HCT116 (cell line): ENCODE data around the gene ACER3. TPM values are rescaled to one million over a fixed set of nuclear protein-coding genes. Genes with fewer than 3 reads are reported as not detected.

Experiments
- ATAC-seq: fragments of 200-7000 bp; cut with Tn5 transposase; 2 replicates; pipeline ENCODE4 v1.9.1; 2020; ENCODE audit warnings: mild to moderate bottlenecking, moderate library complexity
- BruUV-seq: library from RNA; stranded (reverse); fragments of 400-500 nt; replicated peaks from 2 replicates; lab custom pipeline; 2021; lab: Mats Ljungman, UMichigan
- CTCF ChIA-PET: fragments of 300-600 bp; sonication (Branson Sonifier 250); formaldehyde crosslinking; loops from one replicate; lab custom pipeline; 2021; ENCODE audit warnings: antibody characterized with exemption; lab: Charles Lee
- POLR2A ChIA-PET: fragments of 300-600, 350-600 bp; sonication (Branson Sonifier 250); formaldehyde crosslinking; loops from one replicate; lab custom pipeline; 2021; ENCODE audit warnings: antibody characterized with exemption; lab: Charles Lee
- RAD21 ChIA-PET, 2 experiments: fragments of 300-600 bp; sonication (Branson Sonifier 250); formaldehyde crosslinking; loops; one replicate each; lab custom pipeline; 2023; ENCODE audit warnings: low total read pairs in 2 of 2; ENCODE audit not compliant: uncharacterized antibody in 2 of 2, unreplicated experiment in 2 of 2, low non-redundant PET in 1 of 2; lab: Charles Lee
- DNase-seq: peaks from one replicate; pipeline ENCODE4 v3.0.0-alpha.2; 2010; ENCODE audit warnings: low read depth, low spot score
- H2AFZ ChIP-seq: fragments of 200-600 bp; shearing (Covaris generic), sonication (generic); 2 replicates; pipeline ENCODE4 v1.6.1; 2017; ENCODE audit warnings: low read depth, mixed run types, mixed read lengths, antibody characterized with exemption, low read length; ENCODE audit not compliant: poor library complexity, severe bottlenecking
- H3K27ac ChIP-seq: 2 replicates; pipeline ENCODE4 v1.5.1; 2012; ENCODE audit warnings: low read depth, low read length
- H3K27me3 ChIP-seq: fragments of 200-600 bp; sonication (generic); 2 replicates; pipeline ENCODE4 v1.6.1; 2016; ENCODE audit warnings: mixed run types, low read length, mixed read lengths; ENCODE audit not compliant: insufficient read depth
- H3K36me3 ChIP-seq, 2 experiments: fragments of 200-500 bp in 1 of 2; fragments of 200-600 bp in 1 of 2; sonication (Bioruptor generic) in 1 of 2; sonication (generic) in 1 of 2; 2 replicates each; pipeline versions ENCODE4 v1.5.1 to v1.6.1; 2014 to 2016; ENCODE audit warnings: low read length in 2 of 2, inconsistent platforms in 1 of 2, mixed read lengths in 1 of 2, mixed run types in 1 of 2; ENCODE audit not compliant: insufficient read depth in 2 of 2, control insufficient read depth in 1 of 2
- H3K4me1 ChIP-seq, 2 experiments: fragments of 200-600 bp in 1 of 2; sonication (generic) in 1 of 2; 2 replicates each; pipeline versions ENCODE4 v1.5.1 to v1.6.1; 2012 to 2017; ENCODE audit warnings: low read length in 2 of 2, inconsistent platforms in 1 of 2, mild to moderate bottlenecking in 1 of 2, mixed read lengths in 1 of 2, mixed run types in 1 of 2, moderate library complexity in 1 of 2; ENCODE audit not compliant: insufficient read depth in 2 of 2, control insufficient read depth in 1 of 2
- H3K4me2 ChIP-seq: fragments of 200-600 bp; sonication (generic); 2 replicates; pipeline ENCODE4 v1.6.1; 2017; ENCODE audit warnings: mixed run types, low read length, mixed read lengths
- H3K4me3 ChIP-seq, 2 experiments: fragments of 200-600 bp in 1 of 2; sonication (generic) in 1 of 2; replicated peaks in 1 of 2; 2 replicates each; pipeline ENCODE4 v1.5.1; 2011 to 2016; ENCODE audit warnings: low read length in 2 of 2, control low read depth in 1 of 2, low read depth in 1 of 2, mild to moderate bottlenecking in 1 of 2, mixed read lengths in 1 of 2, mixed run types in 1 of 2
- H3K79me2 ChIP-seq: fragments of 200-600 bp; sonication (generic); 2 replicates; pipeline ENCODE4 v1.6.1; 2017; ENCODE audit warnings: mild to moderate bottlenecking, mixed run types, low read length, moderate library complexity, mixed read lengths; ENCODE audit not compliant: insufficient read depth
- H3K9ac ChIP-seq: fragments of 200-600 bp; sonication (generic); 2 replicates; pipeline ENCODE4 v1.6.1; 2016; ENCODE audit warnings: low read length, mixed read lengths
- H3K9me2 ChIP-seq: fragments of 200-600 bp; sonication (generic), shearing (Covaris generic); 2 replicates; pipeline ENCODE4 v1.6.1; 2017; ENCODE audit warnings: mixed run types, mild to moderate bottlenecking, moderate library complexity; ENCODE audit not compliant: insufficient read depth
- H3K9me3 ChIP-seq, 2 experiments: fragments of 200-500 bp in 1 of 2; fragments of 200-600 bp in 1 of 2; sonication (Bioruptor generic) in 1 of 2; sonication (generic) in 1 of 2; 2 replicates each; pipeline ENCODE4 v1.6.1; 2014 to 2017; ENCODE audit warnings: low read length in 2 of 2, mixed read lengths in 2 of 2, inconsistent platforms in 1 of 2, low read depth in 1 of 2, mild to moderate bottlenecking in 1 of 2, mixed run types in 1 of 2, moderate library complexity in 1 of 2; ENCODE audit not compliant: control insufficient read depth in 1 of 2, insufficient read depth in 1 of 2
- H4K20me1 ChIP-seq: fragments of 200-600 bp; sonication (generic), shearing (Covaris generic); 2 replicates; pipeline ENCODE4 v1.6.1; 2017; ENCODE audit warnings: mixed run types, mild to moderate bottlenecking, moderate library complexity; ENCODE audit not compliant: insufficient read depth
- CEBPB ChIP-seq: IDR thresholded peaks from 2 replicates; pipeline ENCODE4 v1.6.1; 2012; ENCODE audit warnings: low read depth
- EGR1 ChIP-seq: IDR thresholded peaks from 2 replicates; pipeline ENCODE4 v1.6.1; 2012; ENCODE audit warnings: low read depth
- ELF1 ChIP-seq: IDR thresholded peaks from 2 replicates; pipeline ENCODE4 v1.6.1; 2012; ENCODE audit warnings: low read depth, borderline replicate concordance
- EZH2 ChIP-seq: fragments of 200-600 bp; sonication (generic); IDR thresholded peaks from 2 replicates; pipeline ENCODE4 v1.6.1; 2017; ENCODE audit warnings: antibody characterized with exemption, mixed run types
- EZH2phosphoT487 ChIP-seq: fragments of 200-600 bp; IDR thresholded peaks from 2 replicates; pipeline ENCODE4 v1.6.1; 2018; ENCODE audit warnings: antibody characterized with exemption, borderline replicate concordance
- FOSL1 ChIP-seq: IDR thresholded peaks from 2 replicates; pipeline ENCODE4 v1.6.1; 2012; ENCODE audit warnings: low read depth
- JUND ChIP-seq: IDR thresholded peaks from 2 replicates; pipeline ENCODE4 v1.6.1; 2012
- POLR2A ChIP-seq: IDR thresholded peaks from 2 replicates; pipeline ENCODE4 v1.7.0; 2011; ENCODE audit warnings: borderline replicate concordance; ENCODE audit not compliant: insufficient read depth, insufficient read length; ENCODE audit errors: extremely low read depth
- RAD21 ChIP-seq: IDR thresholded peaks from 2 replicates; pipeline ENCODE4 v1.6.1; 2012; ENCODE audit warnings: low read depth, mild to moderate bottlenecking
- SIN3A ChIP-seq: IDR thresholded peaks from 2 replicates; pipeline ENCODE4 v1.6.1; 2012; ENCODE audit warnings: low read depth
- SP1 ChIP-seq: IDR thresholded peaks from 2 replicates; pipeline ENCODE4 v1.6.1; 2012; ENCODE audit warnings: low read depth
- SRF ChIP-seq: IDR thresholded peaks from 2 replicates; pipeline ENCODE4 v1.6.1; 2012; ENCODE audit warnings: low read depth
- TCF7L2 ChIP-seq: IDR thresholded peaks from 2 replicates; pipeline ENCODE4 v1.7.0; 2011; ENCODE audit warnings: borderline replicate concordance, inconsistent platforms; ENCODE audit not compliant: insufficient read depth, insufficient read length; ENCODE audit errors: extremely low read depth
- YY1 ChIP-seq: IDR thresholded peaks from 2 replicates; pipeline ENCODE4 v1.6.1; 2011; ENCODE audit warnings: low read length, low read depth, moderate library complexity, mild to moderate bottlenecking; ENCODE audit not compliant: insufficient replicate concordance; ENCODE audit errors: extremely low read depth
- ZFX ChIP-seq: fragments of 450-650 bp; IDR thresholded peaks from 2 replicates; pipeline ENCODE4 v1.6.1; 2017
- intact Hi-C: fragments of 100-400 bp; cut with micrococcal nuclease; formaldehyde crosslinking; loops from 2 replicates; pipeline ENCODE4 v1.10.0; 2022
- total RNA-seq: library from RNA; stranded (reverse); gene quantifications from one replicate; pipeline ENCODE4 v1.2.1, GENCODE V29; 2021; ENCODE audit not compliant: unreplicated experiment
- TF ChIP-seq, protein P1 (sequence below), 3 experiments: fragments of 200-600 bp in 1 of 3; sonication (generic) in 1 of 3; IDR thresholded peaks in 2 of 3; conservative IDR thresholded peaks in 1 of 3; 2 replicates each; pipeline ENCODE4 v1.5.1; 2012 to 2017; ENCODE audit warnings: low read depth in 2 of 3, low read length in 2 of 3, antibody characterized with exemption in 1 of 3, borderline replicate concordance in 1 of 3, control low read depth in 1 of 3, mild to moderate bottlenecking in 1 of 3, mixed read lengths in 1 of 3, mixed run types in 1 of 3, moderate library complexity in 1 of 3; ENCODE audit not compliant: insufficient read depth in 1 of 3
- TF ChIP-seq, protein P2 (sequence below): IDR thresholded peaks from 2 replicates; pipeline ENCODE4 v1.6.1; 2012
- TF ChIP-seq, protein P3 (sequence below): IDR thresholded peaks from 2 replicates; pipeline ENCODE4 v1.6.1; 2011; ENCODE audit warnings: mild to moderate bottlenecking, low read length, moderate library complexity; ENCODE audit not compliant: insufficient replicate concordance; ENCODE audit errors: extremely low read depth

The ACER3 gene
- total RNA-seq, 1 experiment from 2014 or later = 19.1 TPM

DNA sequence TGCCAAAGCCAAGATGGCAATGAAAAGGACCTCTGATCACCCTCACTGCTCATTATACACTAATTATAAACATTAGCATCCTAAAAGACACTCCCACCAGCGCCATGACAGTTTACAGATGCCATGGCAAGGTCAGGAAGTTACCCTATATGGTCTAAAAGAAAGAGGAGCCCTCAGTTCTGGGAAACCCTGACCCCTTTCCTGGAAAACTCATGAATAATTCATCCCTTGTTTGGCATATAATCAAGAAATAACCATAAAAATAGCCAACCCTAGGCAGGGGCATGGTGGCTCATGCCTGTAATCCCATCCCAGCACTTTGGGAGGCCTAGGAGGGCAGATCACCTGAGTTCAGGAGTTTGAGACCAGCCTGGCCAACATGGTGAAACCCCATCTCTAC is 193.4 kb downstream of the ACER3 start:
- Histone ChIP-seq H3K4me2 (no peak overlapping the region), H3K9me3 (peaks cover 0 to 13% of the 10 kb centered on the region in 2 experiments; a peak in 2 of 4 replicates), H3K9me2 (no peaks in the 10 kb centered on the region), H3K36me3 (no peaks in the 10 kb centered on the region), H3K4me1 (no peaks in the 10 kb centered on the region), H3K4me3 (no peak overlapping the region), H3K27ac (no peak overlapping the region), H3K9ac (no peak overlapping the region), H4K20me1 (no peaks in the 10 kb centered on the region), H3K79me2 (no peaks in the 10 kb centered on the region), H2AFZ (no peak overlapping the region), H3K27me3 (no peaks in the 10 kb centered on the region)
- no peak for ATAC-seq
- CTCF ChIA-PET = interaction anchor here (1.2 kb wide), 1 partner anchor 37 kb away, joined by 3 read pairs; no protein-coding TSS in a partner anchor
- POLR2A ChIA-PET = no interaction called here
- no peak for DNase-seq
- no TSS peak for BruUV-seq
- RAD21 ChIA-PET = no interaction called here
- intact Hi-C loops = no loop called here
- TF ChIP-seq EGR1 = no peak
- no peak for TF ChIP-seq POLR2A
- TF ChIP-seq ELF1 = no peak
- TF ChIP-seq RAD21 = no peak
- no peak for TF ChIP-seq ZFX
- no peak for TF ChIP-seq CEBPB
- no peak for TF ChIP-seq FOSL1
- no peak for TF ChIP-seq SIN3A
- no peak for TF ChIP-seq TCF7L2
- no peak for TF ChIP-seq SRF
- TF ChIP-seq EZH2 = no peak
- TF ChIP-seq, protein P1, sequence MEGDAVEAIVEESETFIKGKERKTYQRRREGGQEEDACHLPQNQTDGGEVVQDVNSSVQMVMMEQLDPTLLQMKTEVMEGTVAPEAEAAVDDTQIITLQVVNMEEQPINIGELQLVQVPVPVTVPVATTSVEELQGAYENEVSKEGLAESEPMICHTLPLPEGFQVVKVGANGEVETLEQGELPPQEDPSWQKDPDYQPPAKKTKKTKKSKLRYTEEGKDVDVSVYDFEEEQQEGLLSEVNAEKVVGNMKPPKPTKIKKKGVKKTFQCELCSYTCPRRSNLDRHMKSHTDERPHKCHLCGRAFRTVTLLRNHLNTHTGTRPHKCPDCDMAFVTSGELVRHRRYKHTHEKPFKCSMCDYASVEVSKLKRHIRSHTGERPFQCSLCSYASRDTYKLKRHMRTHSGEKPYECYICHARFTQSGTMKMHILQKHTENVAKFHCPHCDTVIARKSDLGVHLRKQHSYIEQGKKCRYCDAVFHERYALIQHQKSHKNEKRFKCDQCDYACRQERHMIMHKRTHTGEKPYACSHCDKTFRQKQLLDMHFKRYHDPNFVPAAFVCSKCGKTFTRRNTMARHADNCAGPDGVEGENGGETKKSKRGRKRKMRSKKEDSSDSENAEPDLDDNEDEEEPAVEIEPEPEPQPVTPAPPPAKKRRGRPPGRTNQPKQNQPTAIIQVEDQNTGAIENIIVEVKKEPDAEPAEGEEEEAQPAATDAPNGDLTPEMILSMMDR (IDR thresholded peaks at IDR 0.05 in 2 of 3, conservative IDR thresholded peaks at IDR 0.05 in 1 of 3; ENCODE audit: borderline replicate concordance in 1 of 3, insufficient read depth in 1 of 3, low read depth in 2 of 3, low read length in 2 of 3) = no peak
- TF ChIP-seq, protein P2, sequence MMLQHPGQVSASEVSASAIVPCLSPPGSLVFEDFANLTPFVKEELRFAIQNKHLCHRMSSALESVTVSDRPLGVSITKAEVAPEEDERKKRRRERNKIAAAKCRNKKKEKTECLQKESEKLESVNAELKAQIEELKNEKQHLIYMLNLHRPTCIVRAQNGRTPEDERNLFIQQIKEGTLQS = no peak
- TF ChIP-seq, protein P3, sequence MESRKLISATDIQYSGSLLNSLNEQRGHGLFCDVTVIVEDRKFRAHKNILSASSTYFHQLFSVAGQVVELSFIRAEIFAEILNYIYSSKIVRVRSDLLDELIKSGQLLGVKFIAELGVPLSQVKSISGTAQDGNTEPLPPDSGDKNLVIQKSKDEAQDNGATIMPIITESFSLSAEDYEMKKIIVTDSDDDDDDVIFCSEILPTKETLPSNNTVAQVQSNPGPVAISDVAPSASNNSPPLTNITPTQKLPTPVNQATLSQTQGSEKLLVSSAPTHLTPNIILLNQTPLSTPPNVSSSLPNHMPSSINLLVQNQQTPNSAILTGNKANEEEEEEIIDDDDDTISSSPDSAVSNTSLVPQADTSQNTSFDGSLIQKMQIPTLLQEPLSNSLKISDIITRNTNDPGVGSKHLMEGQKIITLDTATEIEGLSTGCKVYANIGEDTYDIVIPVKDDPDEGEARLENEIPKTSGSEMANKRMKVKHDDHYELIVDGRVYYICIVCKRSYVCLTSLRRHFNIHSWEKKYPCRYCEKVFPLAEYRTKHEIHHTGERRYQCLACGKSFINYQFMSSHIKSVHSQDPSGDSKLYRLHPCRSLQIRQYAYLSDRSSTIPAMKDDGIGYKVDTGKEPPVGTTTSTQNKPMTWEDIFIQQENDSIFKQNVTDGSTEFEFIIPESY = no peak
- no peak for TF ChIP-seq YY1
- no peak for TF ChIP-seq JUND
- no peak for TF ChIP-seq EZH2phosphoT487
- TF ChIP-seq SP1 = no peak
